Mesenchymal stem cell (in vitro differentiated cells and primary cell): Measurements from ENCODE around the gene VPS16. TPM values are rescaled to one million over a fixed set of nuclear protein-coding genes. Genes with fewer than 3 reads are reported as not detected.

ENCODE experiments used
- DNase-seq: peaks from one replicate; pipeline ENCODE4 v3.0.0-alpha.2; 2013
- H2AFZ ChIP-seq: one replicate; pipeline ENCODE4 v1.6.1; 2013; ENCODE audit warnings: low read depth, mild to moderate bottlenecking, control low read depth, inconsistent platforms, low read length, moderate library complexity
- H2AK5ac ChIP-seq: 2 replicates; pipeline ENCODE4 v1.6.1; 2013; ENCODE audit warnings: low read length, moderate library complexity, mild to moderate bottlenecking, inconsistent platforms; ENCODE audit not compliant: severe bottlenecking
- H2BK120ac ChIP-seq: one replicate; pipeline ENCODE4 v1.6.1; 2013; ENCODE audit warnings: low read depth, mild to moderate bottlenecking, inconsistent platforms, low read length, moderate library complexity
- H2BK12ac ChIP-seq, 2 experiments: one replicate each; pipeline ENCODE4 v1.6.1; 2013; ENCODE audit warnings: inconsistent platforms in 2 of 2, low read length in 2 of 2, mild to moderate bottlenecking in 2 of 2, moderate library complexity in 2 of 2, control low read depth in 1 of 2
- H2BK15ac ChIP-seq: one replicate; pipeline ENCODE4 v1.6.1; 2013; ENCODE audit warnings: mild to moderate bottlenecking, low read depth, inconsistent platforms; ENCODE audit not compliant: poor library complexity, severe bottlenecking
- H2BK5ac ChIP-seq: 2 replicates; pipeline ENCODE4 v1.6.1; 2013; ENCODE audit warnings: low read depth, mild to moderate bottlenecking, low read length, control low read depth, inconsistent platforms; ENCODE audit not compliant: poor library complexity, severe bottlenecking
- H3K14ac ChIP-seq, 2 experiments: one replicate each; pipeline ENCODE4 v1.6.1; 2013; ENCODE audit warnings: inconsistent platforms in 2 of 2, low read length in 2 of 2, control low read depth in 1 of 2, mild to moderate bottlenecking in 1 of 2, moderate library complexity in 1 of 2
- H3K18ac ChIP-seq, 2 experiments: one replicate each; pipeline ENCODE4 v1.6.1; 2013; ENCODE audit warnings: inconsistent platforms in 2 of 2, low read length in 2 of 2, control low read depth in 1 of 2, low read depth in 1 of 2, mild to moderate bottlenecking in 1 of 2
- H3K23ac ChIP-seq, 2 experiments: one replicate each; pipeline ENCODE4 v1.6.1; 2013; ENCODE audit warnings: inconsistent platforms in 2 of 2, low read length in 2 of 2, mild to moderate bottlenecking in 2 of 2, moderate library complexity in 2 of 2, control low read depth in 1 of 2
- H3K27ac ChIP-seq: 2 replicates; pipeline ENCODE4 v1.5.1; 2013; ENCODE audit warnings: mild to moderate bottlenecking, moderate library complexity, low read length, control low read depth, inconsistent platforms; ENCODE audit not compliant: poor library complexity, severe bottlenecking
- H3K27me3 ChIP-seq, 2 experiments: 2 replicates each; pipeline versions ENCODE4 v1.6.1 to v1.7.0; 2013; ENCODE audit warnings: low read length in 2 of 2, mild to moderate bottlenecking in 2 of 2, moderate library complexity in 2 of 2, control low read depth in 1 of 2, inconsistent platforms in 1 of 2; ENCODE audit not compliant: control insufficient read depth in 1 of 2, insufficient read depth in 1 of 2
- H3K36me3 ChIP-seq, 2 experiments: 2 replicates each; pipeline versions ENCODE4 v1.6.1 to v1.7.0; 2013; ENCODE audit warnings: low read length in 2 of 2, control low read depth in 1 of 2, inconsistent platforms in 1 of 2, low read depth in 1 of 2, mild to moderate bottlenecking in 1 of 2; ENCODE audit not compliant: insufficient read depth in 2 of 2, control insufficient read depth in 1 of 2
- H3K4ac ChIP-seq, 2 experiments: one replicate each; pipeline ENCODE4 v1.6.1; 2013; ENCODE audit warnings: inconsistent platforms in 2 of 2, low read length in 2 of 2, mild to moderate bottlenecking in 2 of 2, moderate library complexity in 2 of 2, control low read depth in 1 of 2, low read depth in 1 of 2
- H3K4me1 ChIP-seq: 2 replicates; pipeline ENCODE4 v1.6.1; 2013; ENCODE audit warnings: low read depth, low read length, control low read depth; ENCODE audit not compliant: control insufficient read depth, insufficient read depth
- H3K4me2 ChIP-seq: 2 replicates; pipeline ENCODE4 v1.6.1; 2013; ENCODE audit warnings: low read length, mild to moderate bottlenecking, inconsistent platforms; ENCODE audit not compliant: poor library complexity, severe bottlenecking
- H3K4me3 ChIP-seq, 2 experiments: 2 replicates each; pipeline versions ENCODE4 v1.5.1 to v1.7.0; 2013; ENCODE audit warnings: low read length in 2 of 2, mild to moderate bottlenecking in 2 of 2, control low read depth in 1 of 2, low read depth in 1 of 2; ENCODE audit not compliant: insufficient read depth in 1 of 2
- H3K79me1 ChIP-seq: replicated peaks from 2 replicates; pipeline ENCODE4 v1.6.1; 2013; ENCODE audit warnings: mild to moderate bottlenecking, control low read depth, low read length, inconsistent platforms; ENCODE audit not compliant: poor library complexity, severe bottlenecking
- H3K9ac ChIP-seq: 2 replicates; pipeline ENCODE4 v1.7.0; 2013; ENCODE audit warnings: mild to moderate bottlenecking, low read length, moderate library complexity
- H3K9me3 ChIP-seq: 2 replicates; pipeline ENCODE4 v1.7.0; 2013; ENCODE audit warnings: mild to moderate bottlenecking, low read length; ENCODE audit not compliant: control insufficient read depth
- H4K8ac ChIP-seq: one replicate; pipeline ENCODE4 v1.6.1; 2013; ENCODE audit warnings: inconsistent platforms, mild to moderate bottlenecking, low read length, moderate library complexity
- H4K91ac ChIP-seq: one replicate; pipeline ENCODE4 v1.6.1; 2013; ENCODE audit warnings: mild to moderate bottlenecking, low read length, inconsistent platforms
- WGBS: methylation state at CpG from one replicate; pipeline ENCODE4 v1.1.7; 2013; ENCODE audit warnings: mixed read lengths; 5-methylcytosine and 5-hydroxymethylcytosine counted together
- polyA plus RNA-seq, 2 experiments: library from polyadenylated mRNA; stranded (reverse); fragments of 200-250 nt; gene quantifications; one replicate each; pipeline ENCODE4 v1.2.3, GENCODE V29; 2013

VPS16 gene
- 25.8 TPM for polyA plus RNA-seq (2013, experiment 1 of 2)
- polyA plus RNA-seq (2013, experiment 2 of 2) = 22.7 TPM

GRCh38 chr20:2840138-2840966 is at the start of gene VPS16, which contains the start of gene PCED1A:
Gene VPS16, plus strand, starts transcription at chr20:2840745. Its CDS starts 30 bp downstream, at chr20:2840775.
Gene PCED1A, minus strand, starts transcription at chr20:2840655. Its CDS starts 743 bp downstream, at chr20:2839912.
- Histone ChIP-seq H3K4me3 (peak within 1 kb of the TSS; percentile 88 to 92), H2AK5ac (peak within 1 kb of the TSS; percentile 65), H2BK120ac (peak within 1 kb of the TSS; percentile 86), H3K4me2 (peak within 1 kb of the TSS; percentile 62), H4K8ac (peak within 1 kb of the TSS; percentile 100), H2BK5ac (peak within 1 kb of the TSS; percentile 81), H3K14ac (peak within 1 kb of the TSS in 1 of 2 experiments; percentile 63), H3K23ac (no peak within 1 kb of the TSS), H3K4ac (peak within 1 kb of the TSS; percentile 94 to 100), H3K27ac (peak within 1 kb of the TSS; percentile 66), H3K9ac (peak within 1 kb of the TSS; percentile 92), H3K79me1 (peaks cover 39% of the 10 kb centered on the region), H2BK12ac (peak within 1 kb of the TSS; percentile 16 to 63), H3K18ac (peak within 1 kb of the TSS; percentile 95 to 100), H3K36me3 (peaks cover 32 to 53% of the 10 kb centered on the region in 2 experiments), H2BK15ac (peak within 1 kb of the TSS; percentile 93), H3K4me1 (peaks cover 15% of the 10 kb centered on the region), H3K27me3 (no peaks in the 10 kb centered on the region), H3K9me3 (no peaks in the 10 kb centered on the region), H2AFZ (peak within 1 kb of the TSS; percentile 99), H4K91ac (peak within 1 kb of the TSS; percentile 99)
- 10% methylated on average over 86 of the region's 98 CpGs for WGBS
- DNase-seq = peak; percentile 88

GRCh38 chr20:2793471-2793870 is 47.1 kb upstream of the VPS16 start:
- Histone ChIP-seq H3K14ac (no peak overlapping the region), H2BK15ac (no peak overlapping the region), H2BK5ac (no peak overlapping the region), H3K4me2 (no peak overlapping the region), H3K36me3 (peaks cover 36 to 41% of the 10 kb centered on the region in 2 experiments), H2AFZ (no peak overlapping the region), H3K79me1 (no peaks in the 10 kb centered on the region), H3K9me3 (no peaks in the 10 kb centered on the region), H3K4me3 (no peak overlapping the region), H3K9ac (no peak overlapping the region), H2BK120ac (no peak overlapping the region), H3K27ac (no peak overlapping the region), H3K4ac (no peak overlapping the region), H2AK5ac (no peak overlapping the region), H4K8ac (no peak overlapping the region), H2BK12ac (no peak overlapping the region), H3K18ac (no peak overlapping the region), H3K23ac (no peak overlapping the region), H4K91ac (no peak overlapping the region), H3K4me1 (no peaks in the 10 kb centered on the region), H3K27me3 (peaks cover 9 to 12% of the 10 kb centered on the region in 2 experiments)
- DNase-seq = no peak
- WGBS = 87% methylated on average over 6 of the region's 6 CpGs

- no peak overlapping the region for H2BK15ac ChIP-seq
- H3K23ac ChIP-seq = no peak overlapping the region
- 94% methylated on average over 23 of the region's 23 CpGs for WGBS
- peaks cover 7 to 12% of the 10 kb centered on the region in 2 experiments for H3K27me3 ChIP-seq
- H4K91ac ChIP-seq = no peak overlapping the region
- no peak overlapping the region for H3K27ac ChIP-seq
- H2AFZ ChIP-seq = no peak overlapping the region
- no peak overlapping the region for H2BK5ac ChIP-seq
- no peaks in the 10 kb centered on the region for H3K79me1 ChIP-seq
- DNase-seq = no peak
- H3K14ac ChIP-seq = no peak overlapping the region
- no peak overlapping the region for H2BK12ac ChIP-seq
- H3K36me3 ChIP-seq = peaks cover 38 to 43% of the 10 kb centered on the region in 2 experiments
- H3K18ac ChIP-seq = no peak overlapping the region
- H3K4ac ChIP-seq = no peak overlapping the region
- no peaks in the 10 kb centered on the region for H3K9me3 ChIP-seq
- no peak overlapping the region for H3K4me3 ChIP-seq
- H4K8ac ChIP-seq = no peak overlapping the region
- H3K4me1 ChIP-seq = peaks cover 5% of the 10 kb centered on the region
- H3K4me2 ChIP-seq = no peak overlapping the region
- H3K9ac ChIP-seq = no peak overlapping the region
- H2BK120ac ChIP-seq = no peak overlapping the region
- no peak overlapping the region for H2AK5ac ChIP-seq
Measured at GRCh38 chr20:2794202-2794748, 46.3 kb upstream of the VPS16 start.

- Histone ChIP-seq H3K4me1 (peaks cover 10% of the 10 kb centered on the region), H4K91ac (no peak overlapping the region), H2BK12ac (no peak overlapping the region), H3K14ac (no peak overlapping the region), H3K23ac (no peak overlapping the region), H3K79me1 (no peaks in the 10 kb centered on the region), H2BK120ac (no peak overlapping the region), H3K36me3 (peaks cover 38 to 43% of the 10 kb centered on the region in 2 experiments), H3K27ac (no peak overlapping the region), H3K9me3 (no peaks in the 10 kb centered on the region), H3K9ac (no peak overlapping the region), H2AFZ (no peak overlapping the region), H4K8ac (no peak overlapping the region), H3K18ac (no peak overlapping the region), H2BK5ac (no peak overlapping the region), H3K4me3 (no peak overlapping the region), H3K4me2 (no peak overlapping the region), H3K27me3 (peaks cover 8 to 12% of the 10 kb centered on the region in 2 experiments), H3K4ac (no peak overlapping the region), H2BK15ac (no peak overlapping the region), H2AK5ac (no peak overlapping the region)
- 89% methylated on average over 11 of the region's 11 CpGs for WGBS
- DNase-seq = no peak
Measured at GRCh38 chr20:2794866-2795447, 45.6 kb upstream of the VPS16 start.
